Mesendoderm (in vitro differentiated cells): ENCODE measurements around the gene KCTD15.

ENCODE experiments used
- DNase-seq: peaks from one replicate; pipeline ENCODE4 v3.0.0; 2013
- H2AK5ac ChIP-seq: 2 replicates; pipeline ENCODE4 v1.6.1; 2013; ENCODE audit warnings: low read length, inconsistent platforms
- H2BK120ac ChIP-seq: 2 replicates; pipeline ENCODE4 v1.6.1; 2013; ENCODE audit warnings: low read depth, mild to moderate bottlenecking, low read length, moderate library complexity, mixed read lengths
- H2BK15ac ChIP-seq: replicated peaks from 2 replicates; pipeline ENCODE4 v1.6.1; 2013; ENCODE audit warnings: low read depth, mild to moderate bottlenecking, moderate library complexity
- H2BK5ac ChIP-seq: 2 replicates; pipeline ENCODE4 v1.6.1; 2013; ENCODE audit warnings: low read length, inconsistent platforms
- H3K18ac ChIP-seq: 2 replicates; pipeline ENCODE4 v1.6.1; 2013; ENCODE audit warnings: mild to moderate bottlenecking, low read length, mixed read lengths
- H3K23ac ChIP-seq: one replicate; pipeline ENCODE4 v1.6.1; 2013; ENCODE audit warnings: low read length
- H3K27ac ChIP-seq: 2 replicates; pipeline ENCODE4 v1.5.1; 2013; ENCODE audit warnings: low read depth, mild to moderate bottlenecking, inconsistent platforms, low read length, moderate library complexity
- H3K27me3 ChIP-seq: 2 replicates; pipeline ENCODE4 v1.6.1; 2013; ENCODE audit warnings: low read length, control low read depth, mild to moderate bottlenecking, inconsistent platforms; ENCODE audit not compliant: insufficient read depth, poor library complexity
- H3K36me3 ChIP-seq: 2 replicates; pipeline ENCODE4 v1.6.1; 2013; ENCODE audit warnings: low read length, inconsistent platforms; ENCODE audit not compliant: control insufficient read depth, insufficient read depth
- H3K4ac ChIP-seq: one replicate; pipeline ENCODE4 v1.6.1; 2013; ENCODE audit warnings: low read depth, mild to moderate bottlenecking, low read length, moderate library complexity
- H3K4me1 ChIP-seq: 2 replicates; pipeline ENCODE4 v1.6.1; 2013; ENCODE audit warnings: low read depth, low read length, inconsistent platforms; ENCODE audit not compliant: control insufficient read depth
- H3K4me2 ChIP-seq: 2 replicates; pipeline ENCODE4 v1.6.1; 2013; ENCODE audit warnings: low read length
- H3K4me3 ChIP-seq: 2 replicates; pipeline ENCODE4 v1.5.1; 2013; ENCODE audit warnings: mild to moderate bottlenecking, low read length
- H3K56ac ChIP-seq: one replicate; pipeline ENCODE4 v1.6.1; 2013; ENCODE audit warnings: low read length
- H3K79me1 ChIP-seq: 2 replicates; pipeline ENCODE4 v1.6.1; 2013; ENCODE audit warnings: low read length, inconsistent platforms
- H3K79me2 ChIP-seq: 2 replicates; pipeline ENCODE4 v1.6.1; 2013; ENCODE audit warnings: mild to moderate bottlenecking, low read length; ENCODE audit not compliant: control insufficient read depth, insufficient read depth
- H3K9ac ChIP-seq: 2 replicates; pipeline ENCODE4 v1.6.1; 2013; ENCODE audit warnings: low read length, inconsistent platforms
- H4K5ac ChIP-seq: one replicate; pipeline ENCODE4 v1.6.1; 2013; ENCODE audit warnings: low read length
- H4K8ac ChIP-seq: one replicate; pipeline ENCODE4 v1.6.1; 2013; ENCODE audit warnings: low read depth, mild to moderate bottlenecking, control low read depth, low read length, moderate library complexity
- WGBS: extraction: QIAGEN DNeasy Blood & Tissue Kit; methylation state at CpG from one replicate; pipeline ENCODE4 v1.1.7; 2013; ENCODE audit warnings: low lambda C conversion rate, missing lambda C conversion rate; ENCODE audit not compliant: insufficient coverage; ENCODE audit errors: extremely low coverage; 5-methylcytosine and 5-hydroxymethylcytosine counted together

KCTD15 gene

DNA sequence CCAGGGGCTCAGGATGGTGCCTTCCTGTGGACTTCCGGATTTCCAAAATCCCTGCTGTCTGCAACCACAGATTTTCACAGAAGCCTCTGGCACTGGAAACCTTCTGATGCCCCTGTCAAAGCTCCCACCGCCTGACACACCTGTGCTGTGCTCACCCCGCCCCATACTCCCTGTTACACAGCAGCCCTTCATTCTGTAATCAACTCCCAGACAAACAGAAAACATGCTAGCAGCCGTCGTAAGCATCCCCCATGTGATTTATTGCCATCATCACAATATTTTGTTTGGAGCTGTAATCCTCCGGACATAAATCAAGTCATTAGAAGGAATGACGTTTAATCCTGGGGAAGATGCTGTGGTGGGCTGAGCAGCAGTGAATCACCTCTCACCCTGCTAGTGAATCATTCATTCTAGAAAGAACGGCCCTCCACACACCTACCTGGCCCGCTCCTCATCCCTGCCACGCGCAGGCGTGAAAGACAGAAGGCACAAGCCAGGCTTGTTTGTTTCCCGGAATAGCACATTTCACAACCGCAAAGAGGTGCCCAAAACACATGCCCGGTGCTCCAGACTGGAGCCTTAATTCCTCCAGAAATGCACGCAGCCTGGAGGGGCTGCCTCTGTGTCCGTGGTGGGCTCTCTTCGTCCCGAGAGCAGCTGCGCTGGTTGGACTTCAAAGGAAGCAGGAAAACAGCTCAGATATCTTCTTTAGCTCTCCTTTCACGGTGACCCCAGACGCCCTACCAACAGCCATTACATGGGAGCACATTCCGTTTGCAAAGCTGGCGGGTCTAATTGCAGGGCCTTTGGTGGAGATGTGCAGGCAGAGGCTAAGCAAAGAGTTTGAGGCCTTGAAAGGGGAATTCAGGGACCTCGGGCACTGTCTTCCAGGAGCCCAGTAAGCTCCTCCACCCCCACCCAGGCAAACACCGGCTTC lies 41.3 kb upstream of the KCTD15 start:
- H3K4me2 ChIP-seq, result no peak overlapping the region
- H2BK15ac ChIP-seq, result no peak overlapping the region
- DNase-seq, result no peak
- H3K18ac ChIP-seq, result no peak overlapping the region
- H3K27me3 ChIP-seq, result no peaks in the 10 kb centered on the region
- no peak overlapping the region for H4K8ac ChIP-seq
- H3K4ac ChIP-seq, result no peak overlapping the region
- no peaks in the 10 kb centered on the region for H3K36me3 ChIP-seq
- no peak overlapping the region for H3K9ac ChIP-seq
- no peaks in the 10 kb centered on the region for H3K79me2 ChIP-seq
- no CpG with 5 or more reads among the region's 26 CpGs for WGBS
- H4K5ac ChIP-seq, result no peak overlapping the region
- H2BK120ac ChIP-seq, result no peak overlapping the region
- H3K79me1 ChIP-seq, result no peaks in the 10 kb centered on the region
- no peak overlapping the region for H2BK5ac ChIP-seq
- H3K27ac ChIP-seq, result no peak overlapping the region
- H3K23ac ChIP-seq, result no peak overlapping the region
- no peak overlapping the region for H2AK5ac ChIP-seq
- no peaks in the 10 kb centered on the region for H3K4me1 ChIP-seq
- H3K4me3 ChIP-seq, result no peak overlapping the region
- no peak overlapping the region for H3K56ac ChIP-seq

DNA sequence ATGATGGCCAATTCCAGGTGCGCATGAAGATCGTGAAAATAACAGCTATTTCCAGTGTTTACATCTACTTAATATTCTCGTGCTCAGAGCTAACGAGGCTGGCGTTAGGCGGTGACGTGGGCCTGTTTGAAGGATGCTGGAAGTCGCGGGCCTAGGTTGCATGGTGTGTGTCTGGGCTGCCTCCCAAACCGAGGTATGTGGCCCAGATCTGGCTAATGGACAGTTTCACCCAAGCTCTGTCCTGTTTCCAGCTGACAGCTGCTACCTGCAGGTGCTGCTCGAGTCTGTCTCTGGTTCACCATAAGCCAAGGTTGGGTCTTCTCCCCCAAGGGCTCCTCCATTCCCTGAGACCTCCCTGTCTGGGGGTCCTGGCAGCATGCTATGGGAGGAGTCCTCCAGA lies 40.5 kb upstream of the KCTD15 start:
- no peak overlapping the region for H3K27ac ChIP-seq

DNA sequence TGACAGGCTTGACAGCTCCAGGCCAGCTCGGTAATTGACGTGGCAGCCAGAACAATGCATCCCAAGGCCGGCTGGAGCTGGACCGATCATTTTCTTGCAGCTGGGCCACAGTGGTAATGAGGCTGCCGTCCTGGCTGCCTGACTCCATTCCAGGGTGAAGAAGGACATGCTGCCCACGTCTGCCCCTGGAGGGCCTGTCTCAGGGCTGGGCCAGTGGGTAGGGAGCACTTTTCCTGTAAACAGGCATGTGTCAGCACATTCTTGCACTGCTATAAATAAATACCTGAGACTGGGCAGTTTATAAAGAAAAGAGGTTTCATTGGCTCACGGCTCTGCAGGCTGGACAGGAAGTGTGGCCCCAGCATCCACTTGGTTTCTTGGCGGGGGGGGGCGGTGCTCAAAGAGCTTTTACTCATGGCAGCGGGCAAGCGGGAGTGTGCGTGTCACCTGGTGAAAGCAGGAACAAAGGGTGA lies 38.1 kb upstream of the KCTD15 start:
- no peaks in the 10 kb centered on the region for H3K79me2 ChIP-seq
- no peaks in the 10 kb centered on the region for H3K4me1 ChIP-seq
- no peak overlapping the region for H3K9ac ChIP-seq
- no peak overlapping the region for H4K5ac ChIP-seq
- no peak overlapping the region for H2BK120ac ChIP-seq
- H2BK15ac ChIP-seq, result no peak overlapping the region
- H4K8ac ChIP-seq, result no peak overlapping the region
- H3K23ac ChIP-seq, result no peak overlapping the region
- no peak overlapping the region for H2AK5ac ChIP-seq
- WGBS, result no CpG with 5 or more reads among the region's 12 CpGs
- H2BK5ac ChIP-seq, result no peak overlapping the region
- DNase-seq, result no peak
- no peaks in the 10 kb centered on the region for H3K36me3 ChIP-seq
- no peaks in the 10 kb centered on the region for H3K27me3 ChIP-seq
- no peak overlapping the region for H3K18ac ChIP-seq
- H3K4me2 ChIP-seq, result no peak overlapping the region
- H3K56ac ChIP-seq, result no peak overlapping the region
- H3K4me3 ChIP-seq, result no peak overlapping the region
- H3K27ac ChIP-seq, result no peak overlapping the region
- no peaks in the 10 kb centered on the region for H3K79me1 ChIP-seq
- H3K4ac ChIP-seq, result no peak overlapping the region

More for the DNA sequence above, 40.5 kb upstream of the KCTD15 start:
- Histone ChIP-seq H3K4me3 (no peak overlapping the region), H2BK5ac (no peak overlapping the region), H2AK5ac (no peak overlapping the region), H3K4me2 (no peak overlapping the region), H3K4me1 (no peaks in the 10 kb centered on the region), H3K18ac (no peak overlapping the region), H2BK15ac (no peak overlapping the region), H3K27me3 (no peaks in the 10 kb centered on the region), H3K79me1 (no peaks in the 10 kb centered on the region), H2BK120ac (no peak overlapping the region), H3K23ac (no peak overlapping the region), H3K36me3 (no peaks in the 10 kb centered on the region), H3K9ac (no peak overlapping the region), H4K5ac (no peak overlapping the region), H3K56ac (no peak overlapping the region), H3K79me2 (no peaks in the 10 kb centered on the region), H4K8ac (no peak overlapping the region), H3K4ac (no peak overlapping the region)
- no peak for DNase-seq
- no CpG with 5 or more reads among the region's 11 CpGs for WGBS

DNA sequence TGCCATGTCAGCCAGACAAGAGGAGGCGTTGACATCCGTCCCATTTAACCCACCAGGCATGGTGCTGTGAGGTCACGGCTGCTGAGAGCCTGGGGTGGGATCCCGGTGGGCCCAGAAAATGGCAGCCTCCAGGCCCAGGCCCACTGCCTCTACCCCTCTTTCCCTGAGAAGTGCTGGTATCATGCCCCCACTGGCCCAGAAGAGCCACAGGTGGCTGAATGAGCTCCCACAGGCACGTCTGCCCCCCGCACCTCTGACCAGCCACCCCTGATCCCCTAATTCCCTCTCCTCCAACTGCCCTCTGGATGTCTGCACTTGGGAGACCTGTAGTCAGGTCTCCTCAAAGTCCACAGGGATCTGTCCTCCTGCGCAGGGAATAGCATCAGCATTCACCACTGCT lies 37.3 kb upstream of the KCTD15 start:
- Histone ChIP-seq H3K4ac (no peak overlapping the region), H2BK5ac (no peak overlapping the region), H4K8ac (no peak overlapping the region), H3K27ac (no peak overlapping the region), H3K4me3 (no peak overlapping the region), H3K27me3 (no peaks in the 10 kb centered on the region), H2BK120ac (no peak overlapping the region), H3K4me2 (no peak overlapping the region), H2AK5ac (no peak overlapping the region), H3K23ac (no peak overlapping the region), H3K56ac (no peak overlapping the region), H3K79me1 (no peaks in the 10 kb centered on the region), H3K36me3 (no peaks in the 10 kb centered on the region), H2BK15ac (no peak overlapping the region), H3K79me2 (no peaks in the 10 kb centered on the region), H3K18ac (no peak overlapping the region), H4K5ac (no peak overlapping the region), H3K9ac (no peak overlapping the region), H3K4me1 (no peaks in the 10 kb centered on the region)
- no peak for DNase-seq
- no CpG with 5 or more reads among the region's 7 CpGs for WGBS

DNA sequence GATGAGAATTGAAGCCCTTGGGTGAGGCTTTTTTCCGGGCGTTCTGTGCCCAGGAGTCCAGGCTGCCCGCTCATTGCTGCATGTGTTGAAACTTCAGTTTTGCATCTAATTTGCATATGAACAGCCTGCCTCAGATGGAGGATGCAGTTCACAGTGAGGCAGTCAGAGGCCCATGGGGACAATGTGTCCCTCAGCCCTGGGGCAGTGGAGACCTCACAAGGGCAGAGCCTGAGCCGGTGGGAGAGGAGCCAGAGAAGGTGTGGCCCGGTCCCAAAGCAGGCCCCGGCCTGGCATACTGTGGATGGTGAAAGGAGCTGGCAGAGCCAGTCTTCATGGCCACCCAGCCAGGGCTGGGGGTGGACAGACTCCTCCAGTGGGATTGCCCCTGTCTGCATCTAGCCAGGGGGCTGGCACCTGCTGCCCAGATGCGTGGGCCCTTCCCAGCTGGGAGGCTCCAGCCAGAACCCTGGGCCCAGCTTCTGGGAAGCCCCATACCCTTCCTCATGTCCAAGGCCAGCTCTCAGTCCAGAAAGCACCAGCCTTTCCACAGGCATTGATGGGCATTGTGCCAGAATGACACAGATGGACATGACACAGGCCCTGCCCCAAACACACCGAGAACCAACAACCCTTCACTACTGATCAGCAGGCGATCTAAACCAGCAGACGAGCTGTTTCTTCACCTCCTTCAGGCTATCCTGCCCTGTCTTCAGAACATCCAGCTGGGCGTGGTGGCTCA lies 32.9 kb upstream of the KCTD15 start:
- Histone ChIP-seq H2BK5ac (no peak overlapping the region), H2BK15ac (no peak overlapping the region), H4K5ac (no peak overlapping the region), H3K4me1 (no peaks in the 10 kb centered on the region), H4K8ac (no peak overlapping the region), H3K27ac (no peak overlapping the region), H3K4ac (no peak overlapping the region), H3K79me2 (no peaks in the 10 kb centered on the region), H2BK120ac (no peak overlapping the region), H3K27me3 (no peaks in the 10 kb centered on the region), H3K9ac (no peak overlapping the region), H3K18ac (no peak overlapping the region), H2AK5ac (no peak overlapping the region), H3K23ac (no peak overlapping the region), H3K4me3 (no peak overlapping the region), H3K4me2 (no peak overlapping the region), H3K36me3 (no peaks in the 10 kb centered on the region), H3K56ac (no peak overlapping the region), H3K79me1 (no peaks in the 10 kb centered on the region)
- DNase-seq, result no peak
- no CpG with 5 or more reads among the region's 11 CpGs for WGBS
